Neuron (in vitro differentiated cells): ENCODE measurements around the gene PVALEF.

Experiments used
- H2AFZ ChIP-seq: one replicate; pipeline ENCODE4 v1.6.1; 2013; ENCODE audit warnings: low read depth, mild to moderate bottlenecking, inconsistent platforms, low read length, moderate library complexity
- H3K27me3 ChIP-seq: one replicate; pipeline ENCODE4 v1.6.1; 2013; ENCODE audit warnings: low read length; ENCODE audit not compliant: insufficient read depth
- H3K36me3 ChIP-seq: one replicate; pipeline ENCODE4 v1.6.1; 2013; ENCODE audit warnings: low read length; ENCODE audit not compliant: insufficient read depth
- H3K4me1 ChIP-seq: one replicate; pipeline ENCODE4 v1.6.1; 2013; ENCODE audit warnings: low read length; ENCODE audit not compliant: insufficient read depth
- H3K4me3 ChIP-seq: 2 replicates; pipeline ENCODE4 v1.5.1; 2013; ENCODE audit warnings: mild to moderate bottlenecking, low read length, moderate library complexity
- H3K9me3 ChIP-seq: one replicate; pipeline ENCODE4 v1.6.1; 2013; ENCODE audit warnings: low read length

The PVALEF gene

DNA sequence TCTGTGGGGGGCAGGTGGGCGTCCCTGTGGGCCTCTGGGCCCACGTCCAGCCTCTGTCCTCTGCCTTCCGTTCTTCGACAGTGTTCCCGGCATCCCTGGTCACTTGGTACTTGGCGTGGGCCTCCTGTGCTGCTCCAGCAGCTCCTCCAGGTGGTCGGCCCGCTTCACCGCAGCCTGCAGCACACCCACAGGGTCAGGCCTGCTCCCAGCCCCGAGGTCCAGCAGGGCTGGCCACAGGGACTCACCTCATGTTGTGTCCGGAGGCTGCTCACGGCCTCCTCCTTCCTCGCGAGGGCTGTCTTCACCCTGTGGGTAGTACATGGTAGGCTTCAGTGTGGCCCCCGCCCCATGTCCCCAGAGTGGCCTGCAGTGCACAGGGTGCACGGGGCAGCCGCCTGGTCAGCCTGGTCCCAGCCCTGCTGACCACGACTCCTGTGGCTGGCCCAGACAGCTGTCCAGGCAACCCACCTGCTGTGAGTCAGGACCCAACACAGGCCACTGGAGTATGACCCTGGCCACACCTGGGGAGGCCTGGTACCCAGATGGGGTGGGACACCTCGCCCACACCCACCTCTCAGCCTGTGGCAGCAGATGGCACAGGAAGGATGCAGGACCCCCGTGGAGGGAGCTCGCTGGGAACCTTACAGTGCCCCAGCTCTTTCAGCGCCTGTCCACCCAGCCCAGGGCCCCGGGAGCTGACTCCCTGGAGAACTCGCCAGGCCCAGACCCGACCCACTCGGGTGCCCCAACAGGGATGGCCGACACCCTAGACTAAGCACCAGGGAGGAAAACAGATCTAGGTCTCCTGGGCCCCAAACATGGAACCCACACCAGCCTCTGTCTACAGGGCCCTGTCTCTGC lies 24.6 kb downstream of the PVALEF start:
- H3K4me1 ChIP-seq = no peaks in the 10 kb centered on the region
- no peak overlapping the region for H2AFZ ChIP-seq

DNA sequence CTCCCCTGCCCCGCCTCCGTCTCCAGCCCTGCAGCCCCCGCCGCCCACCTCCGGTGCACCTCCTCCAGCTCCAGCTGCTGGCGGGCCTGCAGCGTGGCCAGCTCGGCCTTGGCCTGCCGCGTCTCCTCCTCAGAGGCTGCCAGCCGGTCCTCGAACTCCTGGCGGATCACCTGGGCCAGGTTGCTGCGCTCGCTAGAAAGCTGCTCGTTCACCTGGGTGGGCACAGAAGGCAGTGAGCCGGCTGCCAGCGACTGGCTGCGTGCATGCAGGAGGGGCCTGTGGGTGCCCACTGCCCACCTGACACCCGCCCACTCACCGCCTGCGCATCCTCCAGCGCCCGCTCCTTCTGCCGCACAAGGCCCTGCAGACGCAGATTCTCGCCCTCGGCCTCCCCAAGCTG lies 25.3 kb downstream of the PVALEF start:
- Histone ChIP-seq H3K36me3 (peaks cover 60% of the 10 kb centered on the region), H3K4me3 (no peak overlapping the region)

More for the DNA sequence above, 24.6 kb downstream of the PVALEF start:
- H3K36me3 ChIP-seq = peaks cover 53% of the 10 kb centered on the region
- no peaks in the 10 kb centered on the region for H3K27me3 ChIP-seq
- H3K4me3 ChIP-seq = no peak overlapping the region
- no peaks in the 10 kb centered on the region for H3K9me3 ChIP-seq

DNA sequence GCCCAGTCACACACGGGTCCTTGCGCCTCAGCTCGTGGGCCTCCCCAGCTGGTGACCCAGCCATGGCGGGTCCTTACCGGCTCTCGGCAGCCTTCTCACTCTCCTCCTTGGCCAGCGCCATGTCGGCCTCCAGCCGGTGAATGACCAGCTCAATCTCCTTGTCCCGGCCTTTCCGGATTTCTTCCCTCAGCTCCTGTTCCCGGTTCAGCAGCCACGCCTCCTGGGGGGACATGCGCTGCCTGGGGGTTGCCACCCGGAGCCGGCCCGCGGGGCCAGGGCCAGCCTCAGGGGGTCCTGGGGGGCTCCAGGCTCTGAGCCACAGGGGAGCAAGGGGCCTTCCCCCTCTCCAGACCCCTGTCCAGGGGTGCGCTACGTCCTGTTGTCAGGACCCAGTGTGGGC lies 25.8 kb downstream of the PVALEF start:
- Histone ChIP-seq H3K9me3 (no peaks in the 10 kb centered on the region), H2AFZ (no peak overlapping the region), H3K36me3 (peaks cover 65% of the 10 kb centered on the region), H3K27me3 (no peaks in the 10 kb centered on the region), H3K4me3 (no peak overlapping the region), H3K4me1 (no peaks in the 10 kb centered on the region)

More for the DNA sequence above, 25.3 kb downstream of the PVALEF start:
- Histone ChIP-seq H3K9me3 (no peaks in the 10 kb centered on the region), H2AFZ (no peak overlapping the region), H3K4me1 (no peaks in the 10 kb centered on the region), H3K27me3 (no peaks in the 10 kb centered on the region)

DNA sequence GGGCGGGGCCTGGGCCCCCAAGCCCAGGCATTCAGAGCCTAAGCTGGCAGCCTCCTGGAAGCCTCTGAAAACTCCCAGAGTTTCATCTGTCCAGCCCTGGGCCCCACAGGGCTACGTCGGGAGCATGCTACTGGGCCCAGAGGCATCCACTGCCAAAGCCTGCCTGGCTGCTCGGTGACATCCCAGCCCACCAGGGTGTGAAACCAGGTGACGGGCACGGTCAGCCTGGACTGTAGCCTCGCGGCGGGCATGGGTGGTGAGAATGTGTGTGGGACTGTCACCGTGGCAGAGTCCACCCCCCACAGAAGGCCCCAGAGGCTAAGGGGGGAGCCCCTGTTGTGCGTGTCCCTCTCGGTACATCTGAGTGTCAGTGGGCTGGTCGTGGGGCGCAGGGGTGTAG lies 26.3 kb downstream of the PVALEF start:
- Histone ChIP-seq H3K4me1 (no peaks in the 10 kb centered on the region), H3K4me3 (no peak overlapping the region), H3K9me3 (no peaks in the 10 kb centered on the region), H3K36me3 (peaks cover 70% of the 10 kb centered on the region), H3K27me3 (no peaks in the 10 kb centered on the region), H2AFZ (no peak overlapping the region)

DNA sequence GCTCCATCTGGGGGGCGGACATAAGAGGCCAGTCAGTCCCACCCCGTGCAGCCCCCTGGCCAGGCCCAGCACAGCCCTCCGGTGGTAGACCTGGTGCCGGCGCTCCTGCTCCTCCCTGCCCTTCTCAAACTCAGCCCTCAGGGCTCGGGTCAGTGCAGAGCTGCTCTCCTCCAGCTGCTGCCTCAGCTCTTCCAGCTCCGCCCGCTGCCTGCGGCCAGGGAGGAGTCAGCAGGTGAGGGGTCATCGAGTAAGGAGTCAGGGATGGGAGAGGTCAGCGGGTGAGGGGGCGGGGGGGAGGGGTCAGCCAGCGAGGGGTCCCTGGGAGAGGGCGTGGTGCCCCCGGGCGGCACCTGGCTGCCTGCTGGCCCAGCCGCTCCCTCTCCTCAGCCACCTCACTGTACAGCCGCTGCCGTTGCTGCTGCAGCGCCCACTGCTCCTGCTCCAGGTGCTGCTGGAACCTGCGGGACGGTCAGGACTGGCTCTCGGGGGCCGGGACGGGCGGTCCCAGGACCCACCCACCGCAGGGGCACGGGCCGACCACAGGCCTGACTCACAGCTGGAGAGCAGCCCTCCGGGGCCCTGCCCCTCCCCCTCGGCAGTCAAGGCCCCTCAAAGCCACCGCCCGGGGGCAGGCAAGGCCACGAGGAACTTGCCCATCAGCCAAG lies 27.2 kb downstream of the PVALEF start:
- H3K27me3 ChIP-seq = no peaks in the 10 kb centered on the region
- H3K4me1 ChIP-seq = no peaks in the 10 kb centered on the region
- H3K9me3 ChIP-seq = no peaks in the 10 kb centered on the region
- no peak overlapping the region for H3K4me3 ChIP-seq
- H2AFZ ChIP-seq = no peak overlapping the region
- peaks cover 79% of the 10 kb centered on the region for H3K36me3 ChIP-seq

DNA sequence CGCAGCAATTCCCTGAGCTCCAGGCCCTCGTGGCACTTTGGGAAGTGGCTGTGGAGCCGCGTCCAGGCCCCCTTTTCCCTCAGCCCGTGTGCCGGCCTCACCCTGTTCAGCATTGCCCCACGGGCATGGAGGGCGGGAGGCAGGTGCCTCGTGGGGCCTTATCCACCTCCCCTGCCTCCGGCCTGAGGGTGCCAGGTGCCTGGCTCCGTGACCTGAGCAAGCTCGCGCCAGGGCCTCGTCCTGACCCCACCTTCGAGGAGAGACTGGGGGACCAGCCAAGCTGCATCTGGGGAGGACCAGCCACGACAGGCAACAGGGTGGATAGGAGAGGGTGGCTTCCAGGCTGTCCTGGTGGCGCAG lies 27.7 kb downstream of the PVALEF start:
- no peak overlapping the region for H2AFZ ChIP-seq
- no peaks in the 10 kb centered on the region for H3K9me3 ChIP-seq
- H3K4me1 ChIP-seq = no peaks in the 10 kb centered on the region
- H3K4me3 ChIP-seq = no peak overlapping the region
- peaks cover 84% of the 10 kb centered on the region for H3K36me3 ChIP-seq
- H3K27me3 ChIP-seq = no peaks in the 10 kb centered on the region

DNA sequence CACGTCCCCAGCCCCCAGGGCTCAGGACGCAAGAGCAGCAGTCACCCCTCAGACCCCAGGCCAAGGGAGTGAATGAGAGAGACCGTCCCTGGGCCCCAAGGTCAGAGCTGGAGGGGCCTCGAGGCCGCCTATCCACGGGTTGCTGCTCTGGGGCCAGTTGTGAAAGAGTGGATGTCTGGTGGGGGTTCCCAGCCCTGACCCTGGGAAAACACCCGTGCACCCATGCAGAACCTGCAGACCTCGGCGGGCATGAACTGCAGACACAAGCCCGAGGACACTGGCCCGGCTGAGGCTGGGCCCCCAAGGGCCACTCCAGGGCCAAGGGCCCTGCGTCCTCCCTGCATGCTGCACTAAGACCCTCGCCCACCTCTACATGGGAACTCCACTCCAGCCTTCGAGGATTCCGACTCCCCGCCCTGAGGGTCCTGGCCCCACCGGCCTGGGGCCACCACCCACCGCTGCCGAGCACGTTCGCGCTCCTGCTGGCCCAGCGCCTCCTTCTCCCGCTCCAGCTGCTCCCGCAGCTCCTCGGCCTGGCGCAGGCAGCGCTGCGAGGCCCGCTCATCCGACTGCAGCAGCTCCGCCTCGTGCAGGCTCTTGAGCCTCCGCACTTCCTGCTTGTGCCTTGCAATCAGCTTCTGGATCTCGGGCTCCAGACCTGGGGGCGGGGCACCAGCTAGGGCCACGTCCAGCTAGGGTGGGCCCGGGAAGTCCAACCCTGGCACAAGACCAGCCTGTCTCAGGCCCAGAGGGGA lies 28.3 kb downstream of the PVALEF start:
- no peaks in the 10 kb centered on the region for H3K27me3 ChIP-seq
- H2AFZ ChIP-seq = no peak overlapping the region
- peaks cover 83% of the 10 kb centered on the region for H3K36me3 ChIP-seq

DNA sequence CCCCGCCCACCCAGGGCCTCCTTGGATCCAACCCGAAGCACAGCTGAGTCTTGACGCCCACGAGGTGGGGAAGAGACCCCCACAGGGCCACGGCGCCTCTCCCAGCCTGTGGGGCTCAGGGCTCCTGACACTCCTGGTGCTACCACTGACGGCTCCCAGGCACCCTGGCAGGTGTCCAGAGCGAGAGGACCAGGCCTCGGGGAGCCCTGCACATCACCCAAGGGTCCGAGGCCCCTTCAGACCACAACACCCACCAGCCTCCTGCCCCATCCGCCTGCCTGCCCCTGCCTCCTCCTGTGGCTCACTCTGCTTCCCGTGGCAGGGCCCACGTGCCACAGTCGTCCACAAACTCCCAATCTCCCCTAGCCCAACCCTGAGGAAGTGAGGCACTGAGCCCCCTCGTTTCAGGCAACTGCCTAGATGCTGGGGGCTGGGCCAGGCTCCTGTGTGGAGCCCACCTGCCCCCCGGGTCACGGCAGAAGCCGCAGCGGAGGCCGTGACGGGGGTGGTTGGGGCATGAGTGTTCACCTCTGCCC lies 29.0 kb downstream of the PVALEF start:
- Histone ChIP-seq H3K9me3 (no peaks in the 10 kb centered on the region), H3K36me3 (peaks cover 83% of the 10 kb centered on the region)

More for the DNA sequence above, 28.3 kb downstream of the PVALEF start:
- no peak overlapping the region for H3K4me3 ChIP-seq
- H3K4me1 ChIP-seq = no peaks in the 10 kb centered on the region
- H3K9me3 ChIP-seq = no peaks in the 10 kb centered on the region

DNA sequence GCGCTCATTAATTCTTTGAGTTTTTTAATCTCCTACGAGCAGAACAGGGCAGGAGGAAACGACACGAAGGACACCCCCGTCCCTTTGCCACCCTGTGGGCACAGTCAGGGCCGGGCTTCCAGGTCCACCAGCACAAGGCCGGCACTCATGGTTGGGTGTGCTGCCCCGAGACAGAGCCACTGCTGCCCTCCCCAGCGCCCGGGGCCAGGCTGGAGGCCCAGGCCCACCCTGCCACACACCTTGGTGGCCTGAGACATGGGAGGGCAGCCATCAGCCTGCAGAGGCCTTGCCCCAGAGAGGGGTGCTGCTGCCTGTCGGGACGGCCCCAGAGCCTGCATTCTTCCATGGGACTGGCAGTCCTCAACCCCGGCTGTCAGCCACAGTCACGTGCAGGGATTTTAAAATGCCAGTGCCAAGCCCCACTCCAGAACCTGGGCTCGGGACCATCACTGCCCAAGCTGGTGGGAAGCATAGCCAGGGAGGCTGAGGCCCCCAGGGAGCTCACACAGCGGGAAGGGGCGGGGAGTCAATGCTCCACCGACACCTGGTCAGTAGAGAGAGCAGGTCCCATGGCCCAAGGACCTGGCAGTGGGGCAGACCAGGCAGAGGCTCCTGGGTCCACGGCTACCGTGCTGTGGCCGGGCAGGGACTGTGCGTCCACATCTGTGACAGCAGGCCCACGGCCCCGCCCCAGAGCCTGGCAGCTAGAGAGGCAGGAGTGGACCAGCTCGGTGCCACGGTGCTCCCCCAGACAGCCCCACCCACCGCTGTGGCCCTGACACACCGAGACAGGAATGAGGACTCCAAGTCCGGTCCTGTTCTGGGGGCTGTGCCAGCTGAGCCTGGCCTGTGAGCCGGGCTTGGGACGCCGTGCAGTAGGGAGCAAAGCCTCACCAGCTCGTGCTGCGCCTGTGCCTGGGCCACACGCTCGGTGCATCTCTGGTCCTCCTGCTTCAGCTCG lies 29.9 kb downstream of the PVALEF start:
- no peaks in the 10 kb centered on the region for H3K9me3 ChIP-seq
- H3K27me3 ChIP-seq = no peaks in the 10 kb centered on the region
- H3K36me3 ChIP-seq = peaks cover 83% of the 10 kb centered on the region
- H2AFZ ChIP-seq = no peak overlapping the region
- no peak overlapping the region for H3K4me3 ChIP-seq
- no peaks in the 10 kb centered on the region for H3K4me1 ChIP-seq

More for the DNA sequence above, 29.0 kb downstream of the PVALEF start:
- Histone ChIP-seq H3K27me3 (no peaks in the 10 kb centered on the region), H3K4me1 (no peaks in the 10 kb centered on the region), H3K4me3 (no peak overlapping the region), H2AFZ (no peak overlapping the region)

DNA sequence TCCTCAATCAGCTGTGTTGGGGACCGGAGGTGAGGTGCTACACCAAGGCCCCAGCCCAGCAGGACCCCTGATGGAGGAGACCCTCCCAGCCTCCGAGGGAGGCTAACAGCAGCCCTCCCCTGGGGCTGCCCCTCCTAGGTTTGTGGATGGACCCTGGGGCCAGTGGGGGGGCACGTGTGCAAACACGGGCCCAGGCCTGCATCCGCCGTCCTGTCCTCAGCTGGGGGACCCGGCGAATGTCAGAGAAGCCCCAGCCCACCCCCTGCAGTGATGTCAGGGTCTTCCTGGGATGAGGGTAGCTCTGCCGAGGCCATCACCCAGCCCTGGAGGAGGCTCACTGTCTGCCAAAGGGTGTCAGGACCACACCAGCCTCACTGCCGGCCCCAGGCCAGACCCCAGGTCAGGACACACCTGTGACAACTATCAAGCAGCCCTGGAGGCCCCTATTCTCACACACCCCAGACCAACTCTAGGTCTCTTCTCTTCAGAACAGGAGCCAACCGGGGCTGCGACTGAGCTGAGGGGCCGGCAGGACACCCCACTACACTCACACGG lies 30.7 kb downstream of the PVALEF start:
- no peak overlapping the region for H2AFZ ChIP-seq
- H3K9me3 ChIP-seq = no peaks in the 10 kb centered on the region
- H3K27me3 ChIP-seq = no peaks in the 10 kb centered on the region
- H3K4me1 ChIP-seq = no peaks in the 10 kb centered on the region
- peaks cover 76% of the 10 kb centered on the region for H3K36me3 ChIP-seq
- no peak overlapping the region for H3K4me3 ChIP-seq

DNA sequence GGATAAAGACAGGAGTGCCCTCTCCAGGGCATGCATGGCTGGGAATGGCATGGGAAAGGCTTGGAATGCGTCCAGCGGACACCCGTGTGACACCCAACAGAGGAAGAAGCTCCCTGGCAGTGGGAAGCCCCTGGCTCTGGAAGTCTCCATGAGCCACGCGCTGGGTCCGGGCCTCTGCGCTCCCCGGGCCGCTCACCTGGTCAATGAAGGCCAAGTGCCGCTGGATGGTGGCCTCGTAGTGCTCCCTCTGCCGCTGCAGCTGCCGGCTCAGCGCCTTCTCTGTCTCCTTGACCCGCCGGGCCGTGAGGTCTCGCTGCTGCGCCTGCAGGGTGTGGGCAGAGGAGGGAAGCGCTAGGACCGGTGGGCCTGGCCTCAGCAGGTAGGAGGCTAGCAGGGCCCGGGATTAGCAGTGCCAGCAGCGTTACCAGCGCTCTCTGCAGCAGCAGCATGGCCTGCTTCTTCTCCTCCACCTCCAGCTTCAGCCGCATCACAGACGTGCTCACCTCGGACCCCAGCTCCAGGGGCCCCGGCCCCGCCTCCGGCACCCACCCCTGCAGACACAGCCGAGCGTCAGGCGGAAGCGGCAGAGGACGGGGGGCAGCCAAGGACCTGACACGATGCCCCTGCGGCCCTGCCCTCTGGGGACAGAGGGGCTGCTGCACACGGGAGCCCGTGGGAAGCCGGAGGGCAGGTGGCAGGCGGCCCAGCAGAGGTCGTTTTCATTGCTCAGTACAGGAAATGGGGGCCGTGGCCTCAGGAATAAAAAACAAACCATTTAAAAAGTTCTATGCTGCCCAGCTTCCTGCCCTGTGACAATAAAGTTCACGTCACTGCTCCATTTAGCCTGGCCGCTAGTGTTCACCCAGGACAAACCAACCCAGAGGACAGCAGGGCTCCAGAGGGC lies 31.4 kb downstream of the PVALEF start:
- Histone ChIP-seq H3K9me3 (no peaks in the 10 kb centered on the region), H3K36me3 (peaks cover 73% of the 10 kb centered on the region), H3K4me1 (no peaks in the 10 kb centered on the region), H3K27me3 (no peaks in the 10 kb centered on the region), H2AFZ (no peak overlapping the region), H3K4me3 (no peak overlapping the region)
